HG03469 (cell line): ENCODE data around the gene BEND4.
A peak's percentile ranks its signal among the peaks of the same experiment; 100 is the strongest.
"Not testable (repeated sequence)": the region's sequence is repeated elsewhere in the genome, so short reads cannot be mapped to it uniquely, and the experiment has no call there.

Source experiments
- ATAC-seq: cut with Tn5 transposase; IDR thresholded peaks from one replicate; pipeline ENCODE4 v1.9.1; 2021; ENCODE audit warnings: mild to moderate bottlenecking, moderate library complexity, moderate number of reproducible peaks; ENCODE audit not compliant: unreplicated experiment

The BEND4 gene

DNA sequence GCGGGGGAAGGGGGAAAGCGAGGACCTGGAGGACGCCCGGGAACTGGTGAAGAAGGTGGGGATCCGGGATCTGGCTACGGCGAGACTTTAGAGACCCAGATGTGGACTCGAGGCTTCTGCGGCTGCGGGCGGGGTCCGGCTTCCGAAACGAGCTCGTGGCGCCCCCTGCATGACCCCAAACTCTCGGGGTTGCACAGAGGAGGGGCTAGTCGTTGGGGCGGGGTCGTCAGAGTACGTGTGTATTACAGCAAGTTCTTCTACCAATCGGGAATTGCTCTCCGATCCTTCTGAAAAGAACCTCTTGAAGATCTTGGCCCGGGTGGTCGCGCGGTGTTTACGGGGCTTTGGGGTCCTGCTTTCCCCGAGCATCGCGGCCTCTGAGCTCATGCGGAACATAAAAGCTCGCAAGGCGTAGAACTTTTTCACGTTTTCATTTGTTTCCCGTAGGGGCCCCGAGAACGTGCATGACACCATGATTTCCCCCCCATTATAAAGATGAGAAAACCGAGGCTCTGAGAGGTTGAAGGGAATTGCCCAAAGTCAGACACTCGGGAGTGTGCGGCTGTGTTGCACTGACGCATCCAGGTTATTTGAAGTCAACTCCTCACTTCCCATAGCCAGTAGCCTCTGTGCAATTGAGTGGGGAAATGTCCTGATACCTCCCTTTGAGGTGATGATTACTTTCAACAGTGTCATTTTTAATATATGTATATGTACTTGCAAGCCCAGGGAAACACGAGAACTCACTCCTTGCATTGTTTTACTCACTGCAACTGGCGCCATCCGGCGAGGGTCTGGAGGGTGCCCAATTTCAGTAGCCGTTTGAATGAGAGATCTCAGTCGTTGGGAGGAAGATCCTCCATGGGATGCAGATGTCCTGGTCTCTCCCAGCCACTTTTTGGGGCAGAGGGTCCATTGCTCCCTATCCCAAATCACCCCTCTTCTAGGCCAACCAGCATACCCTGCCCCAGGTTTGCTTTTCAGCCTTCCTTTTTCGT lies at the start of gene BEND4:
Gene BEND4 (minus strand): TSS at position 149 of the 998 bp plus-strand sequence. CDS start 512 bp downstream, outside the sequence.
- no peak for ATAC-seq

DNA sequence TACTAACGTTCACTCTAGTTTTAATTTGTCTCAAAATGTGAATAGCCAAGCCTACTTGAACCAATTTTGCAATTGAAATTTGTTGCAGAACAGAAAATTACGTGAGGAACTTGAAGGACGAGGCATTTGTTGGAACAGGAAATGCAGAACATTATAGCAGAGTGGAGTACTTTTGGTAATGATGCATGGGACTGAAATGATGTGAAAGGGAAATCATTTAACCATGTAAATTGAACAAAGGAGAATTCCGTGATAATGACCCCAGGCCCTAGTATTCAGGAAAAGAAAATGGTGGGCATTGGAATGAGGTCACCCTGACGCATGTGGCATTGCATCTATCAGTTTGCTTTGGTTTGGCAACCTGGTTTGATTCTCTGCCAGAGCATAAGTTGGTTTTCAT lies 44.9 kb upstream of the BEND4 start:
- no peak for ATAC-seq

DNA sequence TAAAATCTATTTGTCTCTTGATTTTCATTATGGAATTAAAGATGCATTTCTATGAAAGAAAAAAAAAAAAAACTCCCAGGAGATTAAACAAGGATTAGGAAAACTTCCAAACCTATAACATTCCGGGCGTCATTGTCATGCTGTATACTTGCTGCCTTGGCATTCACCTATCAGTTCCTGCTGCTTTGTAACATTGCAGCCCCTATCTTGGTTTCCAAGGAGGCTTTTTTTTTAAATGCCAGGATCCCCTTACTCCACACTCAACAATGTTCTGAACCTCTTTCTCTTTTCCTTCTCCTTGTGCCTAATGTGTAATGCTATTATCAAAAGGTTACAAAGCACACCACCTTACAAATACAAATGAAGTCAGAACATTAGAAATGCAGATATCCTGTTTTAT lies 20.5 kb upstream of the BEND4 start:
- no peak for ATAC-seq

DNA sequence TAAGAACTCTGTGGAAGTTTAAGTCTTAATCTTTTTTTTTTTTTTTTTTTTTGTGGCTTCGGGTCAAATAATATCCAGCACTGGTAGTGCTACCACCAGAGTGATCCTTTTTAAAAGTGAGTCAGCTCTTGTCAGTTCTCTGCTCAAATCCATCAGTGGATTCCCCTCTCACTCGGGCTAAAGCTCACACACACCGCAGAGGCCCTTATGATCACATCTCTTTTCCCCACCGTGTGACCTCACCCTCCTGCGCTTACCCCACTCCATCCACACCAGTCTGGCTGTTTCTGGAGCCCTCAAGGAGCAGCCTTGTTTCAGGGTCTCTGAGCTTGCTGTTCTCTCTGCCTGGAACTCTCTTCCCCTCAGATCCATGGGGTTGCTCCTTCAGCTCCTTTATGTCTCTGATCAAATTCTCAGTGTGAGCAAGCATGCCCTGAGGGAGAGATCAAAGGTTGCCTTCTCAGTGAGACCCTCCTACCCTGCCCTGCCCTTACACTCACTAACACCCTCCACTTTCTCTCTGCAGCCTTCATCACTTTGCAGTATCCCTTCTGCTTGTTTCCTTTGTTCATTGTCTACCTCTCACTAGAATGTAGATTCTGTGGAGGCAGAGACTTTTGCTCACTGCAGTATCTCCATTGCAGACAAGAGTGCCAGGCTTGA lies 19.8 kb upstream of the BEND4 start:
- ATAC-seq, result no peak

DNA sequence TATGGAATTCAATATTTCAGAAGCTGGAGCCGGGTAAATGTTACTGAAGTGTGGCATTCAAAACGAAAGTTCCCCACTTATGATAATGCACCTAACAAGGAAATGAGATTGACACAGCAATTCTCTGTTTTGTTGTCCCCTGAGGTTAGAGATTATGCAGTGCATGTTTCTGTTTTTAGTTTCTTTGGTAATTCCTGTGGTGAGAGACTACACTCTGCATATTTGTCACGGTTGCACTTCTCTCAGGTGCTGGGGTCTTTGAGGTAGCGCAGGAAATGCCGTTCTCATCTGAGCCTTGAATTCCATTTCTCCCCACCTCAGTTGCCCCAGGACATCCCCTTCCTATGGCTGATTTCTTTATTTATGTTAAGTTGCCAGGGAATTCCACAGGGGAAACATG lies 15.3 kb upstream of the BEND4 start:
- peak; percentile 100 for ATAC-seq

DNA sequence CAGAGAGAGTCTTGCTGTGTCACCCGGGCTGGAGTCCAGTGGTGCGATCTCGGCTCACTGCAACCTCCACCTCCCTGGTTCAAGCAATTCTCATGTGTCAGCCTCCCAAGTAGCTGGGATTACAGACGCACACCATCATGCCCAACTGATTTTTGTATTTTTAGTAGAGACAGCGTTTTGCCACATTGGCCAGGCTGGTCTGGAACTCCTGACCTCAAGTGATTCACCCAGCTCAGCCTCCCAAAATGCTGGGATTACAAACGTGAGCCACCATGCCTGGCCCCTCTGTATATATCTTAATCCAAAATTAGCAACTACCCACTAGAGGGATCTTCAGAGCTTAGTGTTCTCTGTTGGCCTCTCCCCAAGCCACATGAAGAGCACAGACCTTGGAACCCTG lies 13.7 kb upstream of the BEND4 start:
- ATAC-seq, result not testable (repeated sequence)

DNA sequence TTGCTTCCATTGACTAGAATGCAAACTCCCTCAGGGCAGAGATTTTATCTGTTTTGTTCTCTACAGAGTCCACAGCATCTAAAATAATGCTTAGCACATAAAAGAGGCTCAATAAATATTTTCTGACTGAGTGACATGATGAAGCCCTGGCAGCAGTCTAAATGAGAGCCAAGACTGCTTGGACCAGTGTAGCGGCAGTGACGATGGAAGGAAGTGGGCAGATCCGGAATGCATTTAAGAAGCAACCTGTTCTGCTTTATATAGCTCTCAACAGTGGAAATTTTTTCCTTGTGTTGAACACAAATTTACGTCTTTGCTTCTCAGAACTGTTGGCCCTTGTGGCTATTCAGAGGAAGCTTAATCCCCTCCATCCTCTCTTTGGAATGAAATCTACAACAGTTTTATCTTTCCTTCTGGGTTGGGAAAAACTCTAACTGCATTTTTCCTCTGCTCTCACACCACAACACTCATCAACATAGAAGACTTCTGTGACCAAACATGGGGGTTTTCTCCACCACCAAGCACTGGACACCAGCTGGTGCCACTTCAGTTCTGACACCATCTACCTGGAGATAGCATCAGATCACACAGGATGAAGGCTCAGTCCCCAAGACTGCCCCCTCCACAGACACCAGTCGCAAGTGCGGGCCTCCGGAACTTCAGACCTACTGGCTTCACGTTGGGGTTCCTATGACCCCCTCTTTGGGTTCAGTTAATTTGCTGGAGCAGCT lies 7.0 kb upstream of the BEND4 start:
- ATAC-seq, result no peak

DNA sequence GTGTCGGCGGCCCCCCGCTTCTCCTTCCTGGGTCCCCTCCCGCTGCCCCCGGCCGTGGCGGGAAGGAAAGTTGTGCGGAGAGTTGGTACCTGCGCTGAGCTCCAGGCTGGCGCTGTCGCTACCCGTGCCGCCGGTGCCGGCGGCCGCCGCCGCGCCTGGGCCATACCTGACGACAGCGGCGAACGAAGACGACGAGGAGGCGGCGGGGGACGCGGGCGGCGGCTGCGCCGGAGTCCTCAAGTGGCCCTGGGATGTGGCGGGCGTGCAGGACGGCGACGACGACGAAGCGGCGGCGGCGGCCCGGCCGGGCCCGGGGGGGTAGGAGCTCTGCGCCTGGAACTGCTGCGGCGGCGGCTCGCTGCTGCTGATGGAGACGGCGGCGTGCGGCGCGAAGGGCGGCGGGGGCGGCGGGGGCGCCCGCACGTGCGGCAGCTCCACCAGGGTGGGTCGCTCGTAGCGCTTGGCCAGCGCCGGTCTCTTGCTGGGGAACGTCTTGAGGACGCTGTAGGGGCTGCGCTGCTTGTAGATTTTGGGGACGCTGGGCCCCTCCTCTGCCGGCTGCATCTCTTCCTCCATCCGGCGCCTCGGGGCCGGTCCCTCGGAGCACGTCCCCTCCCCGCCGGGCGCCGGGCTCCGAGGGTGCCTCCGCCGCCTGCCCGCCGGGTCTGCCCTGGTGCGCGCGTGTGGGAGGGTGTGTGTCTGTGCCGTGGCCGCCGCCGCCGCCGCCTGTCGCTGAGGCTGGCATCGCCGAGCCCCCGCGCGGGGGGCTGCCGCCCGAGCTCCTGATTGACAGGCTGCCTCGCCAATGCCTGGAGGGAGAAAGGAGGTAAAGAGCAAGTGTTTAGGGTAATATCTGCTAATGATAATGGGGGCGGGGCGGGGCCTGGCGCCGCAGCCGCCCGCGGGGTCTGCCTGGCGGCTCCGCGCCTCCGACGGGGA lies 618 bp downstream of the BEND4 start:
- no peak for ATAC-seq

DNA sequence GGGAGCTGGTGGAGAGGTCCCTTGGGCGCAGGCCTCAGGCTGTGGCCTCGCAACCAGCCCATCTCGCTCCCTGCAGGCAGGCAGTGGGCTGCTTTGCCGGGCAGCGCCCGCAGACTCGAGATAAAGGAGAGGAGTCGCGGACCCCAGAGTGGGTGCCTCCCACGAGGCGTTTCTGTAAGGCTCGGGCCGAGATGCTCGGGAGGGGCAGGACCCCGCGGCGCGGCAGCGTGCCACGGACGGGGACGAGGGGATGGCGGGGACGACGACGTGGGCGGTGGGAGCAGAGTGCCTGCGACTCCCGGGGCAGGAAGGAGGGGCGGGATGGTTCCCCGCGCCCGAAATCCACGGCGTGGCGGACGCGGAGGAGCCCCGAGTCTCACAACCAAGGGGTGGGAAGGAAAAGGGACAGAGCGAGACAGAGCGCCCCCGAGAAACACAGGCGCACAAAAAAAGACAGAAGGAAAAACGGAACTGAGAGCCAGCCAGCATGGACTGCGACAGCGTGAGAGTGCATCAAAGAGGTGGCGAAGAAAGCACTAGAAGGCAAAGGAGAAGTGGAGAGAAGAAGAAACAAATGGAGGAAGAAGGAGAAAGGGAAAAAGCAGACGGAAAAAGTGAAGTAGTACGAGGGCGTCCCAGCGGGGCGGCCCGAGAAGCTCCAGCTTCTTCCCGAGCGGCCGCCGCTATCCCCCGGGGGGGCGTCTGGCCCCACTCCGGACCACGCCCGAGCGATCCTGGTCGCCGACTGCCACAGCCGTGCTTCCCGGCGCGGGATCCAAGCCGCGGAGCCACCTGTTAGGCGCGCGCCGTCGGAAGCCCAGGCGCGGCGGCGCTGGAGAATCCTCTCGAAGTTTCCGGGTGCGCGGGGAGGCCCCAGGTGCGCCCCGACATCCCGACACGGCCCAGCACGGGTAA lies 1.5 kb downstream of the BEND4 start:
- peak; percentile 30 for ATAC-seq

DNA sequence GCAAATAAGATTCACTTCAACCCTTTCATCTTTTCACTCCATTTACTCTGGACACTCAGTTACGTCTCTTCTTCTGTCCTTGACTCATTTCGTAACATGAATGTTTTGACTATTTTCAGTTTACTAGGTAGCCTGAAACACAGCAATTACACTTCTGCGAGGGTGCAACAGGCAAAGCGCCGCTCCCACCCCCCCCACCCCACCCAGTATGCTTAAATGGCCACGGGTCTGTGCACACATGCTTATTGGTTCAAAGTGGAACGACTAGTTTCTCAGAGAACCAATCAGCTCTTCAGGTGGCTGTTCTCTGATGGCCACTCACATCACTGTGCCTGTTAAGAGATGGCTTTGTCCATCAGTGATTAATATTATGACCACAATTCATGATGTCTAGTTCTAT lies 3.5 kb downstream of the BEND4 start:
- no peak for ATAC-seq

DNA sequence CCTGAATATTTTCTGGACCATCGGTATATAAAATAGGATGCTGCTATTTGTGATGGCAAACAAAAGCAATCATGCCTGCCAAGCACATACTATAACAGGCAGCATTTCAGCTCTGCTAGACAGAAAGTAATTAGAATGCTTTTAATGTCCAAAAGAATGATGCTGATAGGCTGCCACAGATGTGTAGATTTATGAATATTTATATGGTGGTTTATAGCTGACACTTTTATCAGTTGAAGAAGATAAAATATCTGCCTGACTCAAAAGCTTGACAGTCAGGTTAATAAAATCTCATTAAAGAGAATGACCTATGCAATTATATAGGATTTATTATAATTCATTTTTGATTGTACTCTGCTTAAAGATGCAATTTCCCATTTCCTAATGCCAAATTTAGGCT lies 4.0 kb downstream of the BEND4 start:
- no peak for ATAC-seq

DNA sequence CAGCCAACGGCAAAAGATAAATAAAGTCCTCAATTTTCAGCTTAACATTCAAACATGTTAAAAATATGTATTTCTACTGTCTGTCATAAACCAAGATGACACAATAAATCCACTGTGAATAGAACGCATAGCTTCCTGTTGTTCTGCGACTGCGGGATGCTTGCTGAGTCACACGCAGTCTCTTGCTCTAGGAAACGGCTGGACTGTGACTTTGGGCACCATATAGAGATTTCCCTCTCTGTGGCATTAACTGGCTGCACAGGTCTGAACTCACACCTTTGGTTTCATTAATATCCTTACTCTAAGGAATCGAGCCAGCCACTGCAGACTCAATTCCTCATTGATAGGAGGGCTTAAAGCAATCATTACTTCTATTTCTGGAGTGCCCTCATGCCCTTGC lies 8.4 kb downstream of the BEND4 start:
- ATAC-seq, result no peak

DNA sequence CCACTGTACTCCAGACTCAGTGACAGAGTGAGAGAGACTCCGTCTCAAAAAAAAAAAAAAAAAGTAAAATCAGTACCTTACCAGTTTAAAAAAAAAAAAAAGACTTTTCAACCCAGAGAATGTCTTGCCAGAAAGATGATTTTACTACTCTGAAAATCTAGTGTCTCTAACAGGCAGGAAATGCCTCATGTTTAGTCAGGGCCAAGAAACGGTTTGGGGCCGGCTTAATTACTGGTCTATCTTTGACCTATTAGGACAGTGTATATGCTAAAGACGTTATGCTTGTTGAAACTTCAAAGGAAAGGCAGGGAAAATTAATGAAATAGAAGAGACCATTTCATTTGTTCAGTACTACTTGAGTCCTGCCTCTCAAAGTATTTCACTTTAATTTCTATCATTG lies 9.9 kb downstream of the BEND4 start:
- ATAC-seq, result no peak

DNA sequence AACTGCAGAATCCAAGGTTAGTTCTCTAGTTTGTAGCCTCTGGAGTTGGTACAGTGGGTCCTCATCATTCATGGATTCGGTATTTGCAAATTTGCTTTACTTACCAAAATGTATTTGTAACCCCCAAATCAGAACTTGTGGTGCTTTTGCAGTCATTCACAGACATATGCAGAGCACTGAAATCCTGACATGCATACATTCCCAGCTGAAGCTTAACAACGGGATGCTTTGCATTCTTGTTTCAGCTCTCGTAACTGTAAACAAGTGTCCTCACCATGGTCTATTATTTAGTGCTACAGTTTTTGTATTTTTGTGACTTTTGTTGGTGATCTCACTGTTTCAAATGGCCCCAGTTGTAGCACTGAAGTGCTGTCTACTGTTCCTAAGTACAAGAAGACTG lies 16.1 kb downstream of the BEND4 start:
- ATAC-seq, result no peak

DNA sequence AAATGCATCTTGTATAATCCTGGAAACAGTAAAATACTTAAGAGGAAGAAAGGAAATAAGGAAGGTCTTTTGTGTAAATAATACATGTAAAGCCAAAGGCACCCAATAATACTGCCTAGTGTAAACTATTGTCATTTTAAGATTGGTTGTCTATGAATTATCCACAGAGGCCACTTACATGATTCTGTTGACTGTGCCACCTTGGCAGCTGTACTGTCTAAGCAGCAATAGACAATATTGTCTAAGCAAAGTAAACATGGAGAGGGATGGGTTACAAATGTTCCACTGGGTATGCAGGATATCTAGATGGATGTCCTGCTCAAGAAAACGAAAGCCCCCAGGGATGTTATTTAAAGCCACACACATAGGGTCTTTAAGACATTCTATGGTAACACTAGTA lies 19.4 kb downstream of the BEND4 start:
- no peak for ATAC-seq

DNA sequence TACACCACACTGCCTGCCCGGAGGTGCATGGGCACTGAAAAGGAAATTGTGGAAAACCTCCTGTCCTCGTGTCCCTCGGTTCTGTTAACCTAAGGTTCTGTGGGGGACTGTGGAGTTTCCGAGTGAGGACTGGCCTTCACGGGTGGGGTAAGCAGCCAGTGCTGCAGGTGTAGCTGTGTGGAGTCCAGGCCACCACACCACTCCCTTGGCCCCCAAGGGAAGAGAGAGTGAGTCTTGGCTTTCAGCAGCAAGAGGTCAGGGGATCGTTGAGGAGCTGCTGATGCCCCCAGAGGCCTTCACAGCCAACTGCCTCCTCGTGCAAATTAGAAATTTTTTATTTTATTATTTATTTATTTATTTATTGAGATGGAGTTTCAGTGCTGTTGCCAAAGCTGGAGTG lies 20.4 kb downstream of the BEND4 start:
- ATAC-seq, result no peak

DNA sequence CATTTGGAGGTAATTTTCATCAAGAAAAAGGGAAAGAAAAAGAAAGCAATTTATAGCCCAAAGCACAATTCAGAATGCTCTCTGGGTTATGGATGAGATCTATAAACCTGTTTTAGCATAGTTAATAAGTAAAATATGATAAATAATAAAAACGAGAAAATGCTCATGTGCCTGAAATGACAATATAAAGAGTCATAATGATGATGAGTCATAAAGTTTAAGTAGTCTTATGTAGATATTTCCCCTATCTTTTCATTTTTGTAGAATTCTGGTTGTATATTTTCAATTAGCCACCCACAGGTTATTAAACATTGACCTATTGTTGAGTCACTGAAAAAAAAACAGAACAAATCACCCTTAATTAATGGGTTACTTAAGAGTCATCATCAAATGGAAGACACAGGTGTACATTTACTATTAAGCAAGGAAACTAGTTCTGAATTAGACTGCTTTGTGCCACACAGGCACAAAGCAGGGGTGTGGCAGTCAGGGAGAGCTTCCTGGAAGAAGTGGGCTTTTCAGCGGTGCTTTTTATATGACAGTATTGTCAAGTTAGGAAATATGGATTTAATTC lies 29.3 kb downstream of the BEND4 start:
- no peak for ATAC-seq

DNA sequence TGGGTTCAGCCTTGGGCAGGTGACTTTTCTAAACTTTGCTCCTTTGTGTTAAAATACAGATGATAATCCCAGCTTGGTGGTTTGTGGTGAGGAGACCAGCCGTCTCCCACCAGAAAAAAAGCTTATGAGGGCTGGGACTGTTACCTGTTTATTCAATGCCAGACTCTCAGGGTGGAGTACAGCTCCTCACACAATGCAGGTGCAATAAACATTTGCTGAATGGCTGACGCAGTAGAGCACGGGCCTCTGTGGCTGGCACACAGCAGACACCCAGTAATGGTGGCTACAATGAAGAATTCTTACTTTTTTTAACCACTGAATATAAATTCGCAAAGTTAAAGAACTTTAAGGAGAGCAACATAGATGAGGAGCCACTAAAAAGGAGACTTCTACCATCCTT lies 30.2 kb downstream of the BEND4 start:
- no peak for ATAC-seq

DNA sequence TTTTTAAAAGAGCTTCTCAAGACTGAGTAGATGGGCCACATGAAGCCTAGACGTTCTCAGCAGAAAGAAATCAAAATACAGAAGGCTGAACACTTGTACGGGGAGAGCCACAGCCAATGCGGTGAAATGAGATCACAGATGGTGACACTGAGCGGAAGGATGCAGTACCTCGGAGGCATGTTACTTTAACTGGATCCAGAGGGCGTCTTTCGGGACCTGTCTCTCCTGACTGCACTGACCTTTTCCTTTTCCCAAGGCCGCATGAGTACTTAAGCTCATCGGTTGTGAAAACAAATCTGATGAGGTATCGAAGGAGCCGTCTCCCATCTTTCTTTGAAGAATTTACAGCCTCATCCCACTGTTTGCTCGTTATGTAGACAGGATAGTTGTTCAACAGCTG lies 32.6 kb downstream of the BEND4 start:
- ATAC-seq, result no peak
